Measurements from ENCODE around the gene RAMP3. TPM values are rescaled to one million over a fixed set of nuclear protein-coding genes. Genes with fewer than 3 reads are reported as not detected.

The RAMP3 gene
- total and polyA plus RNA-seq, 10 of the 15 experiments (the other 5 are each of a cell fraction or from before 2014, with no cell fraction given), result not detected

- TF ChIP-seq E4F1 (IDR thresholded peaks at IDR 0.05; ENCODE audit: borderline replicate concordance, partially characterized antibody), result no peak
These were observed 9.0 kb upstream of the RAMP3 start (continued) for GRCh38 chr7:45148653-45148973.

GRCh38 chr7:45149606-45150005 is 8.0 kb upstream of the RAMP3 start:
- Histone ChIP-seq H2AFZ (ENCODE audit: control insufficient read depth, low read depth, low read length) (no peak overlapping the region), H3K36me3 (ENCODE audit: control insufficient read depth in 2 of 2, insufficient read depth in 2 of 2, low read length in 1 of 2) (no peaks in the 10 kb centered on the region), H3K4me3 (no peak overlapping the region), H3K79me2 (ENCODE audit: control insufficient read depth, insufficient read depth, low read length) (no peaks in the 10 kb centered on the region), H3K4me2 (ENCODE audit: control insufficient read depth, insufficient read depth) (no peak overlapping the region), H3K27me3 (replicated peaks in 1 of 2; ENCODE audit: control insufficient read depth in 2 of 2, insufficient read depth in 2 of 2, low read length in 1 of 2) (no peaks in the 10 kb centered on the region; a peak in 1 of 4 replicates), H3K27ac (ENCODE audit: control insufficient read depth, insufficient read depth) (no peak overlapping the region), H3K9me3 (replicated peaks; ENCODE audit: control insufficient read depth, insufficient read depth, low read length) (no peaks in the 10 kb centered on the region), H4K20me1 (ENCODE audit: control insufficient read depth, insufficient read depth) (no peaks in the 10 kb centered on the region), H3K4me1 (ENCODE audit: control insufficient read depth, insufficient read depth, low read length) (no peaks in the 10 kb centered on the region), H3K9ac (ENCODE audit: control insufficient read depth, insufficient read depth, low read length) (no peak overlapping the region)
- DNase-seq (ENCODE audit: low read depth, low spot score), result no peak
- 27% methylated on average over 5 of the region's 5 CpGs for WGBS (ENCODE audit: insufficient coverage, insufficient replicate concordance, low lambda C conversion rate, missing lambda C conversion rate)
- ChIA-PET SMC1A (ENCODE audit: uncharacterized antibody, unreplicated experiment) (interaction anchor here (0.9 kb wide), 1 partner anchor 13 kb away, joined by 3 read pairs; no protein-coding TSS in a partner anchor), CTCF (interaction anchor here (8.9 kb wide), 1 partner anchor 110 kb away, joined by 58 read pairs; no protein-coding TSS in a partner anchor), POLR2A (interaction anchor here (0.6 to 0.7 kb wide), 2 partner anchors 29 to 301 kb away, joined by 6 to 8 read pairs; no protein-coding TSS in a partner anchor), RAD21 (ENCODE audit: unreplicated experiment) (no interaction called here)
- FAIRE-seq, result no peak
- no peak for TF ChIP-seq SMARCA5 (IDR thresholded peaks at IDR 0.05)
- TF ChIP-seq ZZZ3 (IDR thresholded peaks at IDR 0.05; ENCODE audit: control insufficient read depth, insufficient read length, low read depth), result no peak
- TF ChIP-seq ASH2L (IDR thresholded peaks at IDR 0.05; ENCODE audit: borderline replicate concordance, low read depth), result no peak
- no peak for TF ChIP-seq RELA (IDR thresholded peaks at IDR 0.05; ENCODE audit: borderline replicate concordance, partially characterized antibody)
- in situ Hi-C loops (cut with MboI) (loop anchor here (5.0 to 25.0 kb wide), 2 partner anchors 103 to 713 kb away; partner anchors contain the start of gene CCDC201), intact Hi-C loops (cut with micrococcal nuclease; ENCODE audit: unreplicated experiment) (no loop called here)
- ATAC-seq, result no peak
- BruUV-seq (replicated peaks), result no TSS peak

Data from GM12878 (cell line).